ENCODE measurements around the gene HMGCS1. TPM values are rescaled to one million over a fixed set of nuclear protein-coding genes. Genes with fewer than 3 reads are reported as not detected.
A peak's percentile ranks its signal among the peaks of the same experiment; 100 is the strongest.
"Not testable (repeated sequence)": the region's sequence is repeated elsewhere in the genome, so short reads cannot be mapped to it uniquely, and the experiment has no call there.

HMGCS1 gene
- total and polyA plus RNA-seq, 5 donors = 14.6 to 36.1 (median 23.2) TPM

DNA sequence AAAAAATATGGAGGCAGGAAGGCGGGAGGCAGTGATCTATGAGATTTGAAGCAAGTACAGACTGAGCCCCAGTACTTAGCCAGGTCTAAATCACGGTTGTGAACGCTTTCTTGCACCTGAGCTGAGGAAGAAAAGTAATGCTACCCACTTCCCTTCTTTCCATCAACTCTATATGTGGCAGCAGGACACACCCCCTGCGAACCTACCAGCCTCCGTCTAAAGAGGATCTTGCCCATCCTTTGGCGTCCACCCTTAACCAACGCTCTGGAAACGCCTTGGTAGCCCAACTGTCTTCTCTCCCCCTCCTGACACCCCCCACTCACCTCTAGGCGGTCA is 545 bp downstream of the HMGCS1 start:
- intact Hi-C loops (cut with DNase I) = loop anchor here in 1 of 4 donors (10.0 kb wide), 1 partner anchor 202 kb away; the partner anchor contains the start of gene C5orf34
- peaks cover 8% of the 10 kb centered on the region for H3K4me1 ChIP-seq (ENCODE audit: control insufficient read depth, insufficient read depth, low read length)
- no peak for DNase-seq
- H3K27me3 ChIP-seq (ENCODE audit: control insufficient read depth, insufficient read depth) = no peaks in the 10 kb centered on the region
- no peaks in the 10 kb centered on the region for H3K9me3 ChIP-seq (ENCODE audit: control insufficient read depth, low read length)
- 4% methylated on average over 9 of the region's 9 CpGs for WGBS
- H3K27ac ChIP-seq (ENCODE audit: low read length) = peak overlapping the region; percentile 90
- H3K4me3 ChIP-seq (ENCODE audit: low read length) = peak overlapping the region; percentile 65
- ATAC-seq = peak; percentile 0 to 3

DNA sequence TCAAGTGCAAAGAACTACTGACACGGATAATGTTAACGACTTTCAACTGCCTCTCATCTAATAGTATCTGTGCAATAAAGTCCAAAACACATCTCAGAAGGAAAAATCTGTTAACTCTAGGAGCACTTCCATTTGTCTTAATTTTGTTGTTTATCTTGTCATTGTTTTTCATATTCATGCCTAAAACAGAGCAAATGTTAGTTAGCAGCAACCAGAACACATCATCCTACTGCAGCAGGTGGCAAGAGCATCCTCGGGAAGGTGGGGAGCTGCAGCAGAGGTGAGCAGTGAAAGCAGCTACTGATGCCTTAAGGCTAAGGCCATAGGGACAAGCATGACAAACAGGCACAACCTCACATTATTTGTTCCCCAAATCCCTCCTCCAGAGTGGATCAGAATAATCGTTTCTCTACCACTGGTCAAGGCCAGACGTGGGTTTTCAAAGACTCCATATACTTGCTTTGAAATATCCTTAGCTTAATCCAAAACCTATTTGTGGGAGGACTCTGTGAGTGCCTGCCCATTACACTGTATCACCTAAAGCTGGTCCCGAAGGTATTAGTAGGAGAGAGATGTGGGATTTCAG is 1.0 kb downstream of the HMGCS1 start:
- H3K4me3 ChIP-seq (ENCODE audit: low read length) = peak overlapping the region; percentile 65
- peak overlapping the region; percentile 62 for H3K27ac ChIP-seq (ENCODE audit: low read length)
- DNase-seq (no peak), ATAC-seq (no peak)
- intact Hi-C loops (cut with DNase I) = loop anchor here in 1 of 4 donors (10.0 kb wide), 1 partner anchor 203 kb away; the partner anchor contains the start of gene C5orf34
- H3K9me3 ChIP-seq (ENCODE audit: control insufficient read depth, low read length) = no peaks in the 10 kb centered on the region
- H3K4me1 ChIP-seq (ENCODE audit: control insufficient read depth, insufficient read depth, low read length) = peaks cover 8% of the 10 kb centered on the region
- WGBS = 26% methylated on average over 6 of the region's 6 CpGs
- H3K27me3 ChIP-seq (ENCODE audit: control insufficient read depth, insufficient read depth) = no peaks in the 10 kb centered on the region

DNA sequence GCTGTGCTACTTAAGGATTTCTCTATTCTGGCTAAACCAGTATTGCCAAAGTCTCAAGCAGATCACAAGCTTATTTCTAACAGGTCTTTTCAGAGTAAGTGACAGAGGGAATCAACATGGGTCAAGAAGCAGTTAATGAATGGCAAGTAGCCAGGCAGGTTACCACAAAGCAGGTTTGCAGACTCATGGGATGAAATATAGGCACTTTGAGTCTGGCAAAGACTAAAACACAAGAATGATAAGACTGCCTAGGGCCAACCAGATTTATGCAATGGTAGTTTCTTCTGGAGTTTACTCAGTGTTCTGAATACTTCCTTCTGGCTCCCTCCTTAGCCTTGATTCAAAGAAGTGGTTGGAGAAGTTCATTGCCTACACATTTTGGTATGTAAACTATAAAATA is 3.6 kb downstream of the HMGCS1 start:
- intact Hi-C loops (cut with DNase I) = loop anchor here in 2 of 4 donors (5.0 to 10.0 kb wide), 2 partner anchors 77 to 205 kb away; partner anchors contain the start of gene C5orf34 (in 1 of the 2)
- no peak for ATAC-seq

DNA sequence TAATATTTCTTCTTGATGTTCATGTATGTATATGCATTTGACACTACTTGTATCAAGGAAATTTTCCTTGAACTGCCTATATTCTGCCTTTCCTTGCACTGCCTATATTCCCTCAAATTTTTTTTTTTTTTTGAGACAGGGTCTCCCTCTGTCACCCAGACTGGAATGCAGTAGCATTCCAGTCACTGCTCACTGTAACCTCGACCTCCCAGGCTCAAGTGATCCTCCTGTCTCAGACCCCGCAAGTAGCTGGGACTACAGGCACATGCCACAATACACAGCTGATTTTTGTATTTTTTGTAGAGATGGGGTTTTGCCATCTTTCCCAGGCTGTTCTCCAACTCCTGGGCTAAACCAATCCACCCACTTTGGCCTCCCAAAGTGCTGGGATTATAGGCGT is 4.1 kb downstream of the HMGCS1 start:
- ATAC-seq (no peak), DNase-seq (no peak)
- H3K27ac ChIP-seq (ENCODE audit: low read length) = no peak overlapping the region
- WGBS = 88% methylated on average over 3 of the region's 3 CpGs
- no peaks in the 10 kb centered on the region for H3K27me3 ChIP-seq (ENCODE audit: control insufficient read depth, insufficient read depth)
- H3K4me1 ChIP-seq (ENCODE audit: control insufficient read depth, insufficient read depth, low read length) = peaks cover 8% of the 10 kb centered on the region
- intact Hi-C loops (cut with DNase I) = loop anchor here in 1 of 4 donors (5.0 kb wide), 1 partner anchor 77 kb away; no protein-coding TSS in a partner anchor
- H3K9me3 ChIP-seq (ENCODE audit: control insufficient read depth, low read length) = no peaks in the 10 kb centered on the region
- H3K4me3 ChIP-seq (ENCODE audit: low read length) = no peak overlapping the region

More for the DNA sequence above, 3.6 kb downstream of the HMGCS1 start:
- DNase-seq = no peak
- H3K4me3 ChIP-seq (ENCODE audit: low read length) = no peak overlapping the region
- no peaks in the 10 kb centered on the region for H3K9me3 ChIP-seq (ENCODE audit: control insufficient read depth, low read length)
- no peak overlapping the region for H3K27ac ChIP-seq (ENCODE audit: low read length)
- no peaks in the 10 kb centered on the region for H3K27me3 ChIP-seq (ENCODE audit: control insufficient read depth, insufficient read depth)
- peaks cover 8% of the 10 kb centered on the region for H3K4me1 ChIP-seq (ENCODE audit: control insufficient read depth, insufficient read depth, low read length)

DNA sequence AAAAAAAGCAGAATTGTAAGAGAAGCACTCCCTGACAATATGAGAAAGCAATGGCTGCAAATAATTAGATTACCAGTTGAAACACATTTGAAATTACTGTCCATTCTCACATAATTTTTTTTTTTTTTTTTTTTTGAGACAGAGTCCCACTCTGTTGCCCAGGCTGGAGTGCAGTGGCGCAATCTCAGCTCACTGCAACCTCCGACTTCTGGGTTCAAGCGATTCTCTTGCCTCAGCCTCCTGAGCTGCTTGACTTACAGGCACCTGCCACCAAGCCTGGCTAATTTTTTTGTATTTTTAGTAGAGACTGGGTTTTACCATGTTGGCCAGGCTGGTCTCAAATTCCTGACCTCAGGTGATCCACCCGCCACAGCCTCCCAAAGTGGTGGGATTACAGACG is 6.3 kb downstream of the HMGCS1 start:
- H3K4me1 ChIP-seq (ENCODE audit: control insufficient read depth, insufficient read depth, low read length); DNase-seq; H3K27ac ChIP-seq (ENCODE audit: low read length); H3K9me3 ChIP-seq (ENCODE audit: control insufficient read depth, low read length); H3K4me3 ChIP-seq (ENCODE audit: low read length); H3K27me3 ChIP-seq (ENCODE audit: control insufficient read depth, insufficient read depth); ATAC-seq: not testable (repeated sequence)
- 89% methylated on average over 5 of the region's 5 CpGs for WGBS
- intact Hi-C loops (cut with DNase I) = loop anchor here in 1 of 4 donors (5.0 kb wide), 1 partner anchor 75 kb away; no protein-coding TSS in a partner anchor

DNA sequence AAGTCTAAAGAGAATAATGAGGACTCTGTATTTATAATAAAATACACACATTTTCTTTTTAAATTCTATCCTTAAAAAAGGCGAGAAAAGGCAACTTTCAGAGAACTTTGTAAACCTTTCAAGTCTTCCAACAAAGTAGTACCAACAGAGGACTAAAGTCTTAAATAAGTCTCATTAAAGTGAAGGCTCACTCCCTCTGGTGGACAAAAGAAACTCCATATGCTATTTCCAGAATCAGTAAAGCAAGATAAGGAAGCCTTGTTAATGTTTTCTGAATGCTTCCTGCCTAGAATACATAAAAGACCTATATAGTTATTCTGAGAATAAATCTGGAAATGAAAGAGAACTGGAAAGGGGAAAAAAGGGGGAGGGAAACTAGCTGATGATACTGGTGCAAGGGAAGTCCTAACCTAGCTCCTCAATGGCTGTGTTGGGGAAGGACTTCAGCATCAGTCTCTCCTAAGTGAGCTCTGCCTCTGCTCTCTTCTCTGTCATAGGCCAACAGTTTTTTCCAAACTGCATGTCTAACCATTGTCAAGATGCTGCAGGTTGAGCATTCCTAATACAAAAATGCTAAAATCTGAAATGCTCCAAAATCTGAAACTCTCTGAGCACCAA is 7.2 kb downstream of the HMGCS1 start:
- no peaks in the 10 kb centered on the region for H3K27me3 ChIP-seq (ENCODE audit: control insufficient read depth, insufficient read depth)
- H3K4me1 ChIP-seq (ENCODE audit: control insufficient read depth, insufficient read depth, low read length) = peaks cover 8% of the 10 kb centered on the region
- 81% methylated on average over 1 of the region's 1 CpG for WGBS
- peak; percentile 55 to 65 for ATAC-seq
- no peaks in the 10 kb centered on the region for H3K9me3 ChIP-seq (ENCODE audit: control insufficient read depth, low read length)
- no peak overlapping the region for H3K4me3 ChIP-seq (ENCODE audit: low read length)
- intact Hi-C loops (cut with DNase I) = loop anchor here in 1 of 4 donors (5.0 kb wide), 1 partner anchor 74 kb away; no protein-coding TSS in a partner anchor
- DNase-seq = no peak
- no peak overlapping the region for H3K27ac ChIP-seq (ENCODE audit: low read length)

DNA sequence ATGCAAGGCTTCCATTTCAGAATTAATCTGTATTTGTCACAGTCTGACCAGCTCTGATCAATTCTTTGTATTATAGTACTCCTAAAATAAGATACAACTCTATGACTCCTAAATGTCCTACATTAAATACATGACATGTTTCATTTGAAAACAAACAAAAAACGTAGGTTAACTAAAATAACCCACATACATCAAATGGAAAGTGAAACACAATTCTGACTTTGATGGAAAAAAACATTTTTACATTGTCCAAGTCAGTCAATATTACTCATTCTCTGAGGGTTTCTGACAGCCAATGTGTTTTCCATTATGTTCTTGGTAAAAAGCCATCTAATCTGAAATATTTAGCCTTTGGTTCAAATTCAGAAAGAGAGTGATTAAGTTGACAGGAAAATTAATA is 8.7 kb downstream of the HMGCS1 start:
- DNase-seq (no peak), ATAC-seq (no peak)
- Histone ChIP-seq H3K9me3 (ENCODE audit: control insufficient read depth, low read length) (no peaks in the 10 kb centered on the region), H3K4me1 (ENCODE audit: control insufficient read depth, insufficient read depth, low read length) (peaks cover 8% of the 10 kb centered on the region), H3K4me3 (ENCODE audit: low read length) (no peak overlapping the region), H3K27me3 (ENCODE audit: control insufficient read depth, insufficient read depth) (no peaks in the 10 kb centered on the region), H3K27ac (ENCODE audit: low read length) (no peak overlapping the region)
- 39% methylated on average over 1 of the region's 1 CpG for WGBS
- intact Hi-C loops (cut with DNase I) = no loop called here

DNA sequence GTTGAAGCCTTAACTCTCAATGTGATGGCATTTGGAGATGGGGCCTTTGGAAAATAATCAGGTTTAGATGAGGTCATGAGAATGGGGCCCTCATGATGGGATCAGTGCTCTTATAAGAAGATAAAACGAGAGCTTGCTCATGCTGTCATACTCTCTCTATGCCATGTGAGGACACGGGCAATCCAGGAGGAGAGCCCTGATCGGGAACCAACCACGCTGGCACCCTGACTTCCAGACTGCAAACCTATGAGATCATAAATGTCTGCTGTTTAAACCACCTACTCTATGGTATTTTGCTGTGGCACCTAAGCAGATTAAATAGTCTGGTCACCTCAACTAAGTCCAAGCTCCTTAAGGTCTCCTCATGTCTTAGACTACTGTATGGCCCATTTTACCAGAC is 10.0 kb downstream of the HMGCS1 start:
- no peak overlapping the region for H3K27ac ChIP-seq (ENCODE audit: low read length)
- DNase-seq (no peak), ATAC-seq (peak in 1 of 2 donors; percentile 40)
- no peak overlapping the region for H3K4me3 ChIP-seq (ENCODE audit: low read length)
- H3K4me1 ChIP-seq (ENCODE audit: control insufficient read depth, insufficient read depth, low read length) = peaks cover 4% of the 10 kb centered on the region
- no peaks in the 10 kb centered on the region for H3K27me3 ChIP-seq (ENCODE audit: control insufficient read depth, insufficient read depth)
- intact Hi-C loops (cut with DNase I) = no loop called here
- 86% methylated on average over 4 of the region's 4 CpGs for WGBS
- no peaks in the 10 kb centered on the region for H3K9me3 ChIP-seq (ENCODE audit: control insufficient read depth, low read length)

DNA sequence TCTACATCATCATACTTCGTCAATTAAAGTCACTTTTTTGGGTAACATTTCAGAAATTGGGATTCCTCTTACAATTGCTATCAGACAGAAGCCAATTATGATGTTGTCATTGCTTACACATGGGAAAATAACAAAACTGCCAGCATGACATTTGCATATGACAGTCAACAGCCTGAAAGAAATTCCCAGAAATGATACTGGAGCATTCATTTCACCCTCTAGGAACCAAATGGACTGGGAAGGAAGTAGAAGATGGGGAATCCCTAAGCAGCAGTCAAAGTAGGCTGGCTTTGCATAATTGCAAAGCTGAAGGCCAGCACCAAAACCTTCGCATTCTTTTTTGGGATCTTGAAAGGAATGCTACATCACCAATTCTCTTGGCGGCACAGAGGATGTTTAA is 10.7 kb downstream of the HMGCS1 start:
- intact Hi-C loops (cut with DNase I) = no loop called here
- ATAC-seq (no peak), DNase-seq (no peak)
- 92% methylated on average over 3 of the region's 3 CpGs for WGBS
- no peak overlapping the region for H3K27ac ChIP-seq (ENCODE audit: low read length)
- peaks cover 4% of the 10 kb centered on the region for H3K4me1 ChIP-seq (ENCODE audit: control insufficient read depth, insufficient read depth, low read length)
- H3K9me3 ChIP-seq (ENCODE audit: control insufficient read depth, low read length) = no peaks in the 10 kb centered on the region
- H3K27me3 ChIP-seq (ENCODE audit: control insufficient read depth, insufficient read depth) = no peaks in the 10 kb centered on the region
- H3K4me3 ChIP-seq (ENCODE audit: low read length) = no peak overlapping the region

DNA sequence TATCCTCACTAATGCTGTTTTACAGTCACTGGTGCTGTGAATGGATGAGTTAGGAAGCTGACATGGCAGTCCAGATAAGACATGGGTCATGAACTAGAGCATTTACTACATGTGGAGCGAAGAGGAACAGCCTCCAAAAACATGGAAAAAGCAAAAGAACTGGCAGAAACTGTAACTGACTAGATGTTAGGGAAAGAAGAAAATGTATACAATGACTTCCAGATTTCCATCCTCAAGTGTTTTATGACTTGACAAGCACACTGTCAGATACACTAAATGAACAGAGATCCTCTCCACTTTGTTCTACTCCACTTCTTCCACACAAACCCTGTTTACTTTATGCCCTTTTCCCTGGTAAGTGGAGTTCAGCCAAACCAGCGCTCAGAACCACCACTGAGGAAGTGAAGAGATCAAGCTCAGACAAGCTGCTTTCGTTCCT is 11.5 kb downstream of the HMGCS1 start:
- H3K27ac ChIP-seq (ENCODE audit: low read length) = no peak overlapping the region
- WGBS = 71% methylated on average over 3 of the region's 3 CpGs
- H3K4me1 ChIP-seq (ENCODE audit: control insufficient read depth, insufficient read depth, low read length) = peaks cover 4% of the 10 kb centered on the region
- no peaks in the 10 kb centered on the region for H3K9me3 ChIP-seq (ENCODE audit: control insufficient read depth, low read length)
- intact Hi-C loops (cut with DNase I) = no loop called here
- no peak overlapping the region for H3K4me3 ChIP-seq (ENCODE audit: low read length)
- DNase-seq (no peak), ATAC-seq (no peak)
- no peaks in the 10 kb centered on the region for H3K27me3 ChIP-seq (ENCODE audit: control insufficient read depth, insufficient read depth)

DNA sequence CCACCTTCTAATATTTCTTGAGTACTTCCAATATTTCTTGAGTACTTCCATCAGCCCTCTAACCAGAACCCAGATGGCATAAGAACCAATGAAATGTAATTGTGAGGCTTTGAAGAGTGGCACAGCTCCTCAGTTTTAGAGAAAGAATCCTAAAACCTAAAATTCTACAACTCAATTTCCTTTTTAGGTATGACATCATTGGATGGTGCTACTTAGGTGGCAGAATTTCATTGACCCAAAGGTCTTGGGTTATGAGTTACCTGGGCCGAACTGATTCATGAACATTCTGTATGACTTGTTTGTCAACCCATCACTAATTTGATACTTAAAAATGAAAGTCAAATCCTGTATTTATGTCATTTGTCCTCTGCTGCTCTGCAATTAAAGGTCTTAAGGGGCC is 13.1 kb downstream of the HMGCS1 start:
- no peak overlapping the region for H3K27ac ChIP-seq (ENCODE audit: low read length)
- peaks cover 1% of the 10 kb centered on the region for H3K9me3 ChIP-seq (ENCODE audit: control insufficient read depth, low read length)
- WGBS = 100% methylated on average over 1 of the region's 1 CpG
- intact Hi-C loops (cut with DNase I) = no loop called here
- peaks cover 4% of the 10 kb centered on the region for H3K4me1 ChIP-seq (ENCODE audit: control insufficient read depth, insufficient read depth, low read length)
- ATAC-seq (no peak), DNase-seq (no peak)
- no peak overlapping the region for H3K4me3 ChIP-seq (ENCODE audit: low read length)
- H3K27me3 ChIP-seq (ENCODE audit: control insufficient read depth, insufficient read depth) = no peaks in the 10 kb centered on the region

Measured in right cardiac atrium (tissue), 5 donors.